Measurements from ENCODE around the gene CENPP.

The CENPP gene

DNA sequence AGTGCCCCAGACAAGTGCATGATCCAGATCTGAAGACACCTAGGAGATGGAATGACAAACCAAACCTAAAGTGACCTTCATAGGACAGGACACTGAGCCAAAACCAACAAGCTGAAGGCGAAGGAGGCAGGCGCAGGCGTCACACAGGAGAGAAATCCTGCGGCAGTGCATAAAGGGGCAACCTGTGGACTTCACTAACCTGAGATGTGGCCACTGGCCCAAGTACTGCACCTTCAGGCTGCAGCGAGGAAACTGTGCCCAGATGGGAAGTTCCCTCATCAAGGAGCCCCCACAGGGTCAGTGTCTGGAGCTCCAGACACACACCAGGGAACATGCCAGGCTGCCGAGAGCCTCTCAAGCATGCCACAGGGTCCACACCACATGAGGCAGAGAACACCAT lies 340.5 kb downstream of the CENPP start:
- H2AFZ ChIP-seq: no peak overlapping the region
- no peak overlapping the region for H3K9ac ChIP-seq
- no peaks in the 10 kb centered on the region for H3K9me3 ChIP-seq (ENCODE audit: control insufficient read depth, low read length)
- H3K27me3 ChIP-seq (ENCODE audit: control insufficient read depth, insufficient read depth, low read length): no peaks in the 10 kb centered on the region
- H3K4me3 ChIP-seq (ENCODE audit: low read depth, low read length): no peak overlapping the region
- H3K4me2 ChIP-seq (ENCODE audit: low read length): no peak overlapping the region
- no peaks in the 10 kb centered on the region for H3K36me3 ChIP-seq (ENCODE audit: control insufficient read depth, insufficient read depth, low read length)
- TF ChIP-seq, protein P1, sequence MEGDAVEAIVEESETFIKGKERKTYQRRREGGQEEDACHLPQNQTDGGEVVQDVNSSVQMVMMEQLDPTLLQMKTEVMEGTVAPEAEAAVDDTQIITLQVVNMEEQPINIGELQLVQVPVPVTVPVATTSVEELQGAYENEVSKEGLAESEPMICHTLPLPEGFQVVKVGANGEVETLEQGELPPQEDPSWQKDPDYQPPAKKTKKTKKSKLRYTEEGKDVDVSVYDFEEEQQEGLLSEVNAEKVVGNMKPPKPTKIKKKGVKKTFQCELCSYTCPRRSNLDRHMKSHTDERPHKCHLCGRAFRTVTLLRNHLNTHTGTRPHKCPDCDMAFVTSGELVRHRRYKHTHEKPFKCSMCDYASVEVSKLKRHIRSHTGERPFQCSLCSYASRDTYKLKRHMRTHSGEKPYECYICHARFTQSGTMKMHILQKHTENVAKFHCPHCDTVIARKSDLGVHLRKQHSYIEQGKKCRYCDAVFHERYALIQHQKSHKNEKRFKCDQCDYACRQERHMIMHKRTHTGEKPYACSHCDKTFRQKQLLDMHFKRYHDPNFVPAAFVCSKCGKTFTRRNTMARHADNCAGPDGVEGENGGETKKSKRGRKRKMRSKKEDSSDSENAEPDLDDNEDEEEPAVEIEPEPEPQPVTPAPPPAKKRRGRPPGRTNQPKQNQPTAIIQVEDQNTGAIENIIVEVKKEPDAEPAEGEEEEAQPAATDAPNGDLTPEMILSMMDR (IDR thresholded peaks at IDR 0.05): no peak
- H3K27ac ChIP-seq: no peak overlapping the region
- H3K4me1 ChIP-seq: peaks cover 10% of the 10 kb centered on the region
- peaks cover 13% of the 10 kb centered on the region for H3K79me2 ChIP-seq

DNA sequence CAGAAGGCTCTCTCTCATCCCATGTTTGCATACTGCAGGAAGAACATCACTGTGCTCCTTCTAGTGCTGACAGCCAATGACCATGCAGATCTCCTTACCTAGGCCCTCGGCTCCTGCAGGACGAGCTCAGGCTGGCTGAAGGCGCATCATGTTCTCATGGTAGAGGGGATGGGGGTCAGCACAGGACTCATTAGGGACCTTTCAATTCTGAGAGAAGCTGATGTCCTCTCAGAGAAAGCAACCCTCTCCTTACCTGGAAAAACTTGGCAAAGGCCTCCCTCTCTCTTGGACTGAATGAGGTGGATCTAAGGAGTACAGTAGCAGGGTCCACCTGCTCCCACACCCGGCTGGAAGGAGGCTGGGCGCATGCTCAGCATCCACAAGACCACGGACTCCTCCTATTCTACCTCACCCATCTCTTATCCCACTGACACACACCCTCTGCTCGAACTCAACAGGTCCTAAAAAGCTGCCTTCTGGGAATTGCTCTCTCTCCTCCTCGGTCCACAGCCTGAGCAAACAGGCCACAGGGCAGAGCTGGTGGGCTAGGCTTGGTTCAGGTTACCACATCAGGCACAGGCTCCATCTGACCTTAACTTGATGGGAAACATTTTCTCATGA lies 341.3 kb downstream of the CENPP start:
- no peak overlapping the region for H3K9ac ChIP-seq
- no peaks in the 10 kb centered on the region for H3K27me3 ChIP-seq (ENCODE audit: control insufficient read depth, insufficient read depth, low read length)
- TF ChIP-seq, protein P1 (IDR thresholded peaks at IDR 0.05): no peak
- no peak overlapping the region for H3K27ac ChIP-seq
- H3K79me2 ChIP-seq: peaks cover 9% of the 10 kb centered on the region
- no peak overlapping the region for H3K4me2 ChIP-seq (ENCODE audit: low read length)
- H3K9me3 ChIP-seq (ENCODE audit: control insufficient read depth, low read length): no peaks in the 10 kb centered on the region
- no peak overlapping the region for H2AFZ ChIP-seq
- H3K4me3 ChIP-seq (ENCODE audit: low read depth, low read length): no peak overlapping the region
- peaks cover 10% of the 10 kb centered on the region for H3K4me1 ChIP-seq
- no peaks in the 10 kb centered on the region for H3K36me3 ChIP-seq (ENCODE audit: control insufficient read depth, insufficient read depth, low read length)

DNA sequence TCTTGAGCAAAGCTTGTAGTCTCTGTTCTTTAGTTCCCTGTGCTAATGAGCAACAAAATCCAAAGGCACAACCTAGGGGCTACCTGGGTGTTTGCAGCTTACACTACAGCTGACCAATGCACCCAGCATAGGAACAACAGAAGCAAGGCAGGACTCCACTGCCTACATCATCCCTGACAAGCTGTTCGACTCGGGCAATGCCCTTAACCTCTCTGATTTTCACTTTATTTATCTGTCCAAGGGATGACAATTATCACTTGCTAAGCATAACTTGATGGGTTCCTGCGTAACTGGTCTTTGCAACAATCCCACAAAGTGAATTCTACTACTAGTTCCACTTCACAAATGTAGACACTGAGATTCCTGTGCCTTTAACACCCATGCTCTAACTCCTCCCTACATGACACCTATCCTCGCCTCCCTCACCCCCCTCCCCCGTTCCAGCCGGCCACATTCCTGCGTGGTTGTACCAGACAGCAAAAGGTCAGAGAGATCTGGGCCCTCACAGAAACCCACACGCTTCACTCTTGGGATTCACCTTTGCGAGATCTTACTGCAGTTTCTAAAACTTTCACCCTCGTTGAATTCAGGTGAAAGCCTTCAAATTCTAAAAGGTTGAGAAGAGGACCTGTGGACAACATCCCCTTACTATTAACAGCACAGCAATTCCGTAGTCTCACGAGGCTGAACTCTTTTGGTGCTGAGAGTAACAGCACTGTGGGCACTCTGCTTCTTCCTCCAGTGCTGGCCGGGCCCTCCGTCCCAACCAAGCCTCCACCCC lies 343.2 kb downstream of the CENPP start:
- peak overlapping the region; percentile 68 for H3K27ac ChIP-seq
- TF ChIP-seq, protein P1 (IDR thresholded peaks at IDR 0.05): no peak
- peak overlapping the region; percentile 83 for H3K4me2 ChIP-seq (ENCODE audit: low read length)
- H3K27me3 ChIP-seq (ENCODE audit: control insufficient read depth, insufficient read depth, low read length): no peaks in the 10 kb centered on the region
- H3K9me3 ChIP-seq (ENCODE audit: control insufficient read depth, low read length): no peaks in the 10 kb centered on the region
- H3K4me1 ChIP-seq: peaks cover 4% of the 10 kb centered on the region
- peak overlapping the region; percentile 95 for H3K4me3 ChIP-seq (ENCODE audit: low read depth, low read length)
- peak overlapping the region; percentile 76 for H2AFZ ChIP-seq
- no peaks in the 10 kb centered on the region for H3K36me3 ChIP-seq (ENCODE audit: control insufficient read depth, insufficient read depth, low read length)
- H3K79me2 ChIP-seq: peaks cover 2% of the 10 kb centered on the region
- no peak overlapping the region for H3K9ac ChIP-seq

DNA sequence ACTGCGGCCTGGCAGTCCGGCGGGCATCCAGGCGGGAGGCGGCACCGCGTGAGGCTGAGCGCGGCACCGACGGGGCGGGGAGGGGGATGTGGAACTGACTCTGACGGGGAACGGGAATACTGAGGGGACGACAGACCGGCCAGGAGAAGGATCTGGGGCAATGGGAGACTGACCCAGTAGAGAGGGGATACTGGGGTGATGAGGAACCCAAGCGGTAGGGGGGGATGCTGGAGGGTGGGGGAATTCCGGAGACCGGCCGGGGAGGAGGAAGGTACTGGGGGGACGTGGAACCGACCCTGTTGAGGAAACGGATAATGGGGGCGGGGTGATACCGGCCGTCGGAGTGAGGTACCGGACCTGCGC lies 343.8 kb downstream of the CENPP start:
- Histone ChIP-seq H3K36me3 (ENCODE audit: control insufficient read depth, insufficient read depth, low read length) (no peaks in the 10 kb centered on the region), H3K27me3 (ENCODE audit: control insufficient read depth, insufficient read depth, low read length) (no peaks in the 10 kb centered on the region), H2AFZ (peak overlapping the region; percentile 76), H3K79me2 (peaks cover 2% of the 10 kb centered on the region), H3K9ac (no peak overlapping the region), H3K4me2 (ENCODE audit: low read length) (peak overlapping the region; percentile 83), H3K9me3 (ENCODE audit: control insufficient read depth, low read length) (no peaks in the 10 kb centered on the region), H3K4me3 (ENCODE audit: low read depth, low read length) (peak overlapping the region; percentile 95), H3K27ac (peak overlapping the region; percentile 68), H3K4me1 (no peaks in the 10 kb centered on the region)
- TF ChIP-seq, protein P1 (IDR thresholded peaks at IDR 0.05): no peak
